NOMO-1 (cell line): ENCODE data around the gene IGSF9.

Experiments used
- DNase-seq, 2 experiments: peaks; one replicate each; lab custom pipeline; 2025; ENCODE audit not compliant: unreplicated experiment in 2 of 2; lab: John Stamatoyannopoulos, UW

Gene IGSF9, protein sequence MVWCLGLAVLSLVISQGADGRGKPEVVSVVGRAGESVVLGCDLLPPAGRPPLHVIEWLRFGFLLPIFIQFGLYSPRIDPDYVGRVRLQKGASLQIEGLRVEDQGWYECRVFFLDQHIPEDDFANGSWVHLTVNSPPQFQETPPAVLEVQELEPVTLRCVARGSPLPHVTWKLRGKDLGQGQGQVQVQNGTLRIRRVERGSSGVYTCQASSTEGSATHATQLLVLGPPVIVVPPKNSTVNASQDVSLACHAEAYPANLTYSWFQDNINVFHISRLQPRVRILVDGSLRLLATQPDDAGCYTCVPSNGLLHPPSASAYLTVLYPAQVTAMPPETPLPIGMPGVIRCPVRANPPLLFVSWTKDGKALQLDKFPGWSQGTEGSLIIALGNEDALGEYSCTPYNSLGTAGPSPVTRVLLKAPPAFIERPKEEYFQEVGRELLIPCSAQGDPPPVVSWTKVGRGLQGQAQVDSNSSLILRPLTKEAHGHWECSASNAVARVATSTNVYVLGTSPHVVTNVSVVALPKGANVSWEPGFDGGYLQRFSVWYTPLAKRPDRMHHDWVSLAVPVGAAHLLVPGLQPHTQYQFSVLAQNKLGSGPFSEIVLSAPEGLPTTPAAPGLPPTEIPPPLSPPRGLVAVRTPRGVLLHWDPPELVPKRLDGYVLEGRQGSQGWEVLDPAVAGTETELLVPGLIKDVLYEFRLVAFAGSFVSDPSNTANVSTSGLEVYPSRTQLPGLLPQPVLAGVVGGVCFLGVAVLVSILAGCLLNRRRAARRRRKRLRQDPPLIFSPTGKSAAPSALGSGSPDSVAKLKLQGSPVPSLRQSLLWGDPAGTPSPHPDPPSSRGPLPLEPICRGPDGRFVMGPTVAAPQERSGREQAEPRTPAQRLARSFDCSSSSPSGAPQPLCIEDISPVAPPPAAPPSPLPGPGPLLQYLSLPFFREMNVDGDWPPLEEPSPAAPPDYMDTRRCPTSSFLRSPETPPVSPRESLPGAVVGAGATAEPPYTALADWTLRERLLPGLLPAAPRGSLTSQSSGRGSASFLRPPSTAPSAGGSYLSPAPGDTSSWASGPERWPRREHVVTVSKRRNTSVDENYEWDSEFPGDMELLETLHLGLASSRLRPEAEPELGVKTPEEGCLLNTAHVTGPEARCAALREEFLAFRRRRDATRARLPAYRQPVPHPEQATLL

DNA sequence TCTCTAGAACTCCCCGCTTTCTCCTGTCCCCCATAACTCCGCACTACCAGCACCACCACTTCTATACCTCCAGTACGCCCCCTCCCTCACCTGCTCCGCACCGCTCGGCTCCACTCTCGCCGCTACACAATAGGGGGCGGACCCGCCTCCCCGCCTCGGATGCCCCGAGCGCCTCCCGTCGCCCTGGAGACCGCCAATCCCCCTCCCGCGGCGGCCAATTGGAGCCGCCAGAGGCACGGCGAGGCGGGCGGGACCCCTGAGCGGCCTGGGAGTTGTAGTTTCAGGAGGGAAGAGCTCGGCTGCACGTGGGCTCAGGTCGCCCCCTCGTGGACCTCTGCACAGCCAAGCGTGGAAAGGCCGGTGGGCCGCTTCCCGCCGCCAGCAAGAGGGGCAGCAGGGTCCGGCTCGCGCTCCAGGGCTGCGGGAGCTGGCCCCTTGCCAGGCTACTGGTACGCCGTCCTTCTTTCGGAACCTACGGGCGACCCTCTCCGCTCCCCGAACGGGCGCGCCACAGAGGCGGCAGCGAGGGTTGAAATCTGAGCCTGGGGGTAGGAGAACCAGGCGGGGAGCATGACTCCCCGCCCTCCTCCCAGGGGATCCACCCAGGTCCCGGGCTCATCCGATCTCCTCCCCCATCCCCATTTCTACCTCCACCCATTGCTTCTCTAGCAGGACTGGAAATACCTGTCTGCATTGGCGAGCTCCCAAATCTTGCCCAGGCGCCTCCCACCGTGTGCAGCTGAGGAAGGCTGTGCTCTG, at the start of gene IGSF9:
TSS of gene IGSF9 (minus strand) at position 131 of the 759 bp plus-strand sequence. CDS start 2,159 bp downstream, outside the sequence.
- DNase-seq = peak; percentile 23 to 36

DNA sequence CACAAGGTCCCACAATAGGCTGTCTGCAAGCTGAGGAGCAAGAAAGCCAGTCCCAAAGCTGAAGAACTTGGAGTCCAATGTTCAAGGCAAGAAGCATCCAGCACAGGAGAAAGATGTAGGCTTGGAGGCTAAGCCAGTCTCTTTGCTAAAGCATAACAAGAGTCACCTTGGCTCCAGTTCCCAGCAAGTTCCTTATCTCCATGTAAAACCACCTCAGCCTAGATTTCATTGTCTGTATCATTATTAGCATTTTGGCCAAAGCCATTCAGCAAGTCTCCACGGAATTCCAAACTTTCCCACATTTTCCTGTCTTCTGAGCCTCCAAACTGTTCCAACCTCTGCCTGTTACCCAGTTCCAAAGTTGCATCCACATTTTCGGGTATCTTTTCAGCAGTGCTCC, 49.5 kb upstream of the IGSF9 start:
- DNase-seq = no peak

DNA sequence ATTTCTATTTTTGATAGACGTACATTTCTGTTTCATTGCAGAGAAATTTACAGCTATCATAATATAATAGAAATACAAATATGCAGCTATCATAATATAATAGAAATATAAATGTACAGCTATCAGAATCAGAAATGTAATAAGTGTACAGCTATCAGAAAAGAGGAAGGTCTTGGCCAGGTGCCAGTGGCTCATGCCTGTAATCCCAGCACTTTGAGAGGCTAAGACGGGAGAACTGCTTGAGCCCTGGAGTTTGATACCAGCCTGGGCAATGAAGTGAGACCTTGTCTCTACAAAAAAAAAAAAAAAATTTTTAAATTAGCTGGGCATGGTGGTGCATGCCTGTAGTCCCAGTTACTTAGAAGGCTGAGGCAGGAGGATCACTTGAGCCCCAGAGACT, 48.5 kb upstream of the IGSF9 start:
- DNase-seq = no peak

DNA sequence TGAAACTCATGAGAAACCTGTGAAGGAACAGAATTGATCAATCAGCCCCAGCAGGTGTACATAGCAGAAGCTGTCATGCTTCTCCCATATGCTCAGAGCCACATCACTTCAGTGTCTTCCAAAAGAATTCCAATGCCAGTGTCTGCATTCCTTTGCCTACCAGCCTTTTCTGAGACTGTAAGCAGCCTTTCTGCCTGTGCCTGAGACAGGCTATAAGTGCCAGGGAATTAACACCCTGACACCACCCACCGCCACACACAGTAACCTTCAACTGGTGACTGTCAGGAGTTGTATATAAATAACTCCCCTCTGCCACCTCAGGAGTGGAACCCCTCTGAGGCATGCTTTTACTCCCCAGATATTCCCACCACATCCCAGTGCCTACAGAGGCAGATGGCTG, 46.7 kb upstream of the IGSF9 start:
- DNase-seq = no peak

DNA sequence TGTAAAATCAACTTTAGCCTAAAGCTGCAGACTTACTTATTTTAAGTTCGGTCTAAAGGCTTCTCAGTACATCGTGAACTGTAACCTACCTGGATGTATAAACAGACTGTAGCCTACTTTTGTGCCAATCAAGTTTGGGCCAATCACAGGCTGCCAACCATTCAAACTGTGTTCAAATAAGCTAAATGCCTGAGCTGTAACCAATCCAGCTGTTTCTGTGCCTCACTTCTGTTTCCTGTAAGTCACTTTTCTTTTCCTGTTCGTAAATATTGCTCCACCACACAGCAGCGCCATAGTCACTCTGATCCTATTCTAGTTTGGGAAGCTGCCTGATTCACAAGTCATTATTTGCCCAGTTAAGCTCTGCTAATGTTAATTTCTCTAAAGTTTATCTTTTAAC, 46.1 kb upstream of the IGSF9 start:
- DNase-seq = peak; percentile 64 to 85

DNA sequence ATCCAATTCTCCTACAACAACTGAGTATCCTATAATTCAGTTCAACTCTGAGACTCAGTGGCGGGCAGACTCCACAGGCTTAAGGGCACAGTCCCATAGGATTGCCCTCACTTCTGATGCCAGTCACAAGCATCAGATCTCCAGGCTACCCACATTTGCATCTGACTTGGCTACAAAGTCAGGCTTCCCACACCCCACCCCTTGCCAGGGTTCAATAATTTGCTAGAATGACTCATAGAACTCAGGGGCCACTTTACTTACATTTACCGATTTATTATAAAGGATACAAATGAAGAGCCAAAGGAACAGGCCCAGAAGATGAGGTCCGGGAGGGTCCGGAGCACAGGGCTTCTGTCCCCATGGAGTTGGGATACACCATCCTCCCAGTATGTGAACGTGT, 44.6 kb upstream of the IGSF9 start:
- DNase-seq = no peak

DNA sequence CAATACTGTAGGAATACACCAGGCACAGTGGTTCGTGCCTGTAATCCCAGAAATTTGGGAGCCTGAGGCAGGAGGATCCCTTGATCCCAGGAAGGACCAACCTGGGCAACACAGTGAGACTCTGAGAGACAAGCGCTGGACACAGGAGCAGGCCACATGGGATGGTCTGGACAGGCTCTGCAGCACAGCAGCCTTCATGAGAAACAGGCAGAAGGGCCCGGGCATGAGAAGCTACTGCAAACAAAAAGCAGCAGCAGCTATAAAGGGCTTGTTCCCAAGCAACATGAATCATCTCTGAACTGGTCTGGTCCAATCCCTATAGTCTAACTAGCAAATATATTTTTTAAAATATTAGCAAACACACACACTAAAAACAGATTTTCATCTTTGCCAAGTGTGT, 44.2 kb upstream of the IGSF9 start:
- no peak for DNase-seq

DNA sequence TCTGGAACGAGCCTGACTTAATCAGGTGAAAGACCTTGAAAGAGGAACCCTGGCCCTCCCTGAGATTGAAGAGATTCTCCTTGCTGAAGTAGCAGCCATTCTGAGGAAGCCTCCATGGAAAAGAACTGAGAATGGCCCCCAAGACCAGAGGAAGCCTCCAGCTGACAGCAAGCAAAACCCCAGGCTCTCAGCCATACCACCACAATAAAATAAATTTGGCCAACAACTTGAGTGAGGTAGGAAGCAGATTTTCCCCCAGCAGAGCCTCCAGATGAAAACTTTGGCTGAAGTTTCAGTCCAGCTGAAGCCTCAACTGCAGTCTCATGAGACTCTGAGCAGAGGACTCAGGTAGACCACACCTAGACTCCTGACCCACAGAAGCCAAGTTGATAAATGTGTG, 42.6 kb upstream of the IGSF9 start:
- no peak for DNase-seq

DNA sequence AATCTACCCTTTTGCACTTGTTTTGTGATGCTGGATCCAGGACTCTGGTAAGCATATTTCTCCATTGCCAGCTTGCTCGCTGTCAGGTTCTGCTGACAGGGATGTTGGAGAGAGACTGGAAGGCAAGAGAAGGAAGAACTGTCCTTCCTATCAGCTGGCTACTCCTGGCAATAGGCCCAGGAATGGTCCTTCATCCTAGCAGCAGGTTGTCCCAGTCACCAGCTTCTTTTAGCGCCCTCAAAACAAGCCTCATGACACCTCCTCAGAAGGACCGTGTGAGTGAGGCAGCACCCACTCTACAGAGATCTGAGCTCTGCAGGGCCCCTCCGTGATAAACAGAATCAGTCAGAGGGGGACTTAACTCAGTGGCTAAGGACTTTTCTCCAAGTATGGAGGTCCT, 41.8 kb upstream of the IGSF9 start:
- no peak for DNase-seq

DNA sequence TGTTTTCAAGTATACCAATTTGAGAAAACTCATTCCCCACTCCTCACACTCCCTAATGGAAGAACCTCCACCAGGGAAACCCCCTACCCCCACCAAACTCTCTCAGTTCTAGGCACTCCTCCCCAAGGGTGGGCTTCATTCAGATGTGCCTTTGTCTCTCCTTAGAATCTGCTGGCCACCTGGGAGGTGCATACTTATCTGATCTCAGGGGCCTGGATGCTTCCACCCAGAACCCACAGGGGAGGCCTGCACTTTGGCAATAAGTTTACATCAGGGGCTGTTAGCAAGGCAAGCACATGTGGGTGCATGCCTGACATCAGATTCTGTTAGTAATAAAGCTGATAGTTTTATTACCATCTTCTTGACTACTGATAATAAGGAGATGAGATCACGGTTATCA, 41.1 kb upstream of the IGSF9 start:
- no peak for DNase-seq

DNA sequence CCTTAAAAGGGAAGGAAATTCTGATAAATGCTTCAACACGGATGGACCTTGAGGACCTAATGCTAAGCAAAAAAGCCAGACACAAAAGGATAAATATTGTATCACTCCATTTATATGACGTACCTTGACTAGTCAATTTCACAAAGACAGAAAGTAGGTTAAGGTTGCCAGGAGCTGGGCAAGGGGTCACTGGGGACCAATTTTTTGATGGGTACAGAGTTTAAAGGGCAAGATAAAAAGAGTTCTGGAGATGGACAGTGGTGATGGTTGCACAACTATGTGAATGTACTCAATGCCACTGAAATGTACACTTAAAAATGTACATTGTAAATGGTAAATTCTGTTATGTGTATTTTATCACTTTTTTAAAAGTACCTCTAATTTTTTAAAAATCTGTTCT, 40.7 kb upstream of the IGSF9 start:
- DNase-seq = no peak

DNA sequence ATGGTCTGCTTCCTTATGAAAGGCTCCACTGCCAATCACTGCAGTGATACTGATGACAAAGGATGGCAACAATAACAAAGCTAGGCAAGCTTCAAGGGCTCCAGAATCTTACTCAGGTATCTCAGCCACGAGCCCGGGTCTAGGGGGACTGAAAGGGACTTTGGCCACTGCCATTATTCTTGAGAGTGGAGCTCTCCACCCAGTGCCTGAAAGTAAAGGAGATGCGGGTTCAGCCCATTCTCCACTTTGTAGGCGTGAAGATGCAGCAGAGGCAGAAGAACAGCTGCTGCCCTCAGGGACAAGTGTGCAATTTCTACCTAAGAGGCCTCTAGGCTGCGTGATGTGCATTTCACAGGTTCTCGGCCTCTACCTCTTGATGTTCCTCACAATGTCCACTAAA, 40.1 kb upstream of the IGSF9 start:
- DNase-seq = no peak

DNA sequence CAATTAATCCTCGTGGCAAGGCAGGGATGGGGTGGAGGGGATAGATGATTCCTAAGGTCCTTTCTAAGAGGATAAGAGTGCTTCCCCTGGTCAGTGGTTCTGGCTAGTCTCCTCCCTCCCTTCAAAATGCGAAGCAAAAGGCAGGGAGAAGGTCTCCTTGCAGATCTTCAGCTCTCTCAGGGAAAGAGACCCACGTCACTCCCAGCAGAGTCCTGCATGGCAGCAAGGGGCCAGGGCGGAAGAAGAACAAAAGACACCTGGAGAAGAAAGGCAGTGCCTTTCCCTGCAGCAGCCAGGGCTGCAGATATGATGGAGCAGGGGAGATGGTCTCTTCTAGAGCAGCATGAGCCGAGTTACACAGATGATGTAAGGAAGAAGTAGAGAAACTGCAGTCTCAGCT, 38.3 kb upstream of the IGSF9 start:
- no peak for DNase-seq

DNA sequence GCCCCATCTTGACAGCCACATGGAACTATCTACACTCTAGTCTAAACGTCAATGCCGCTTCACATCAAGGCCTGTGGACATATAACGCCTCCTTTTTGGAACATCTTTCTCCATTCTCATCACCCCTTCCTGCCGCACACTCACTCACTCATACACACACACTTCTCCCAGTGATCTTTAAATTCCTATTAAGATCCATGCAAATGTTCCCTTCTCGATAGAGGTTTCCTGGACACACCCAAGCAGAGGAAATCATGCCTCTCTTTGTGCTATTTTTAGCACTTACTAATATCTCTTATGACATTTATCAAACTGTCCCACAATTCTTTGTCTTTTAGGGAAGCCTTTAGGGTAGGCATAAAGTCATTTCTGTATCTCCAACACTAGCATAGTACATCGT, 36.9 kb upstream of the IGSF9 start:
- no peak for DNase-seq

DNA sequence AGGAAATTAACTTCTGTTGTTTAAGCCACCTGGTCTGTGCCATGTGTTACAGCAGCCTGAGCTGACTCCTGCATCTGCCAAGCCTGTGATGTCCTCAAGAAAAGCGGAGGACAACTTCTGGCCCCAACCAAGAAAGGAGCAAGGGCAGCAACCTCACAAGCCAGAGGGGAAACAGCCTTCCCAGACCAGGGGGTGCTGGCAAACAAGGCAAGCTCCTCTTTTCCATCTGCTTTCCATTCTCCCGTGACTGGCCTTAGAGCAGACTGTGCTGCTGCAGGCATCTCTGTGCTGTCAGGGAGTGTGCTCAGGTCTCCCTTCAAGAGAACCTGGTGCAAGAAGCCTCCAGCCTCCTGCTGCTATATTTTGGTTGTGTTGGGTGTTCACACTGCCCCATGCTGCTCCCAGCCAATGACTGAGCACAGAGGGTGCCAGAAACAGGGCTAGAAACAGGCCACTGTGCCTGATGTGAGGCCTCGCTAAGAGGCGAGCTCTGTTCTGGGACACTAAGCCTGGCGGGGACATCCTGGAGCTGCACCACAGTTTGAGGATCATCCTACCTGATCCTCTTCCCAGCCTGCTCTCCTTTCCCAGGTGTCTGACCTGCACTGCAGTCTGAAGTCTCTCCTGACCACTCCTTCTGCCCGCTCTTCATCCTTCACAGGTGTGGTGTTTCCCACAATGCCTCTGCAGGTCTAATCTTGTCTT, 36.1 kb upstream of the IGSF9 start:
- no peak for DNase-seq

DNA sequence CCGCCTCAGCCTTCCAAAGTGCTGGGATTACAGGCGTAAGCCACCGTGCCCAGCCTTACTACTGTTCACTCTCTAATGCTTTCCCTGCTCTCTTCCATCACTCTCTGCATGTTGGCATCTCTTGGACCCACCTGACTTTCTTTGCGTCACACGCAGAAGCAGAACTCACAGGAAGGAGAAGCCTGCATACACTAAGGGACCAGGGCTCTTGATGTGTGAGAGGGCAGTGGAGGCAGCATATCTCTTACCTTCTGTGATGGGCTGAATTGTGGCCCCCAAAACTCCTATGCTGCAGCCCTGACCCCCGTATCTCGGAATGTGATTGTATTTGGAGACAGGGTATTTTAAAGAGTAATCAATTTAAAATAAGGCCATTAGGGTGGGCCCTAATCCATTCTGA, 35.4 kb upstream of the IGSF9 start:
- DNase-seq = no peak

DNA sequence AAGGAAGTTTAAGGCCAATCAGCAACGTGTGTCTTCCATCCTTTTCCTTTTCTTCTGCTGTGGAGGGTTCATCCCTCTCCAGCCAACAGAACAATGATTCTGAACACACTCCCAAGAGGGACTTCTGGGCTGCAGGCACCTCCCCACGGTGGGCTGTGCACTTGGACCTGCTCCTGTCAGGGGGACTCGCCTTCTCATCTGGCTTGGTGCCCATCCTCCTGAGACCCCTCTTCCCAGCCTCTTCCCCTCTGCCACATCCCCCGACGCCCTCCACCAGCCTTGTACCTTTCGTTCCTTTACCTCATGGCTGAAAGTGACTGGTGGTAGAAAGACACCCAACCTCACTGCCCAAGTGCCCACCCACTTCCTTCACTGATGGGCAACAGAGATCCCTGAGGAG, 34.7 kb upstream of the IGSF9 start:
- DNase-seq = no peak

DNA sequence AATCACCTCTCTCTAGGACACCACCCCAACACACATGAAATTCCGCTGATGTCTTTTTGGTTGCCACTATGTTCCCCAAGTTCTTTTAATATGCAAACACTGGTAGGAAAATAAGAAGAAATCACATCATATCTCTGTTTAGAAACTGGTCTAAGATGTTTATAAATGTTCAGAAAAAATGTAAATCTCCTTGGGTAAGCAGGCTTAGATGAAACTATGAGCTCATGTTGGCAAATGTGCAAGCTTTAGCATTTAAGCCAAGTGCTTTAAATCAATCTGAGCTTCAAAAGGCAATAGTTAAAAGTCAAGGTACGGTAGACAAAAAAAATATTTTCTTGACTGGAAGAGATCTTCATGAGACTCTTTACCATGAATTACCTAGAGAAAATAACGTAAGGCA, 33.8 kb upstream of the IGSF9 start:
- no peak for DNase-seq

DNA sequence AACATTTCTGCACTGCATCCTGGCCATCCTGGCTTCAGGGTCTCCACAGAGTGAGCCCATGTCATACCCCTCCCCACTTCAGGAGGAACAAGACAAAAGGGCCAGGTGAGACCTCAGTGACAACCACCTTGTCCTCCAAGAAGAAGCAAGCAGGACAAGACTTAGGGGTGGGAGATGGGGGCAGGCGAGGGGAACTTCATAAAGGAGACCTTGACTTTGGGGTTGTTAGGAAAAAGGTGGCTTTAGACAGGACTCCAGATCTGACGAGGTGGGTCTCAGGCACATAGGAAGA, 32.6 kb upstream of the IGSF9 start:
- DNase-seq = no peak

DNA sequence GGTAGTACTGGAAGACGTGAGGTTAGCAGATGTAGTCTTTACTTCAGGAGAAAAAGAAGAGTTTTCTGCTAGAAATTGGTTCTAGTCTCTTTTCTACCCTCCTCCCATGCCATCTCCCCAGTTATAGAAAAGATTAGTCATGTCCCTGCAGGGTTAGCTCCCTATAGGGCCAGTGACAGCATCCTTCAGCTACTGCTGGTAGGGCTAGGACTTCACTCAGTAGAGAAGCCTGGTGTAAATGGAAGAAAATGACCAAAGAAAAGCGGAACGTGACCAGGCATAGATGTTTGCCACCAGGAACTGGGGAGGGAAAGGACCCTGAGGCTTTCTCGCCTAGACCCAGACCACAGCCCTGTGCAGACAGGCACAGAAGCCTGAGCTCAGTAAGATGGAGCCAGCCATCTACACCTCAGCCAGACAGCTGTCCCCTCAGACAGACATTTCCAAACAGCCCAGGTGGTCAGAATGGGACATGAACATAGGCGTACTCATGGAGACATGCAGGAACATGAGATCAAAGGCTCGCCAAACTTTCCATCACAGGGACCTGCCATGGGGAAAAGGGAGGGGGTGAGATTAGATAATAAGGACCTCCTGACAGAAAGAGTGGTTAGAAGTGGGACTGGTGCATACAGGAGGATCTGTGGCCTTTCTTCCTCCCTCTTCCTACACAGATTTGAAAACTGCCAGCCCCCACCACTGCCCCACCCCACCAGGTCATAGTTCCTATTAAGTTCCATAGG, 32.1 kb upstream of the IGSF9 start:
- no peak for DNase-seq
